ENCODE results near the gene EIF4E1B. TPM values are rescaled to one million over a fixed set of nuclear protein-coding genes. Genes with fewer than 3 reads are reported as not detected.
A peak's percentile ranks its signal among the peaks of the same experiment; 100 is the strongest.
"Not testable (repeated sequence)": the region's sequence is repeated elsewhere in the genome, so short reads cannot be mapped to it uniquely, and the experiment has no call there.

Gene EIF4E1B
- total RNA-seq, 5 donors from 2014 or later (not counting 1 experiment from before 2014, with no cell fraction given), result not detected

DNA sequence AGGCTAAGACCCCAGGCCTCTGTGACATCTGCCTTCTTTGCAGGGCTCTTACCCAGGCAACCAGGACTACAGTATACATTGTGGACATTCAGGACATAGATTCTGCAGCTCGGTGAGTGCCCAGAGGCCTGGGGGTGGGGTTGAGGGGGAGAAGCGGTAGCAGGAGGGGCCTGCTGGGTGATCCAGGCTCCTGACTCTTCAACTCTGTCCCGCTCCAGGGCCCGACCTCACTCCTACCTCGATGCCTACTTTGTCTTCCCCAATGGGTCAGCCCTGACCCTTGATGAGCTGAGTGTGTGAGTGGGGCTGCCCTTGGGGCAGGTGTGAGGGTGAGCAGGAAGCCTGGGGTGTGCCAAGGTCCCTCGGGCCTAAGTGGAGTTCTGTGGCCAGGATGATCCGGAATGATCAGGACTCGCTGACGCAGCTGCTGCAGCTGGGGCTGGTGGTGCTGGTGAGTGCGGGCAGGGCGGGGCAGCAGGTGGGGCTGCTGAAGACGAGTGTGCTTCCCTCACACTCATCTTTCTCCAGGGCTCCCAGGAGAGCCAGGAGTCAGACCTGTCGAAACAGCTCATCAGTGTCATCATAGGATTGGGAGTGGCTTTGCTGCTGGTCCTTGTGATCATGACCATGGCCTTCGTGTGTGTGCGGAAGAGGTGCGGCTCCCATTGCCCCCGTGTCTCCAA is 40.3 kb upstream of the EIF4E1B start:
- Mint-ChIP-seq H3K4me3 (no peak overlapping the region), H3K36me3 (no peaks in the 10 kb centered on the region), H3K27ac (no peak overlapping the region), H3K27me3 (no peaks in the 10 kb centered on the region), H3K9me3 (peaks cover 0 to 4% (median 0%) of the 10 kb centered on the region in 3 donors), H3K4me1 (no peaks in the 10 kb centered on the region)
- POLR2A ChIA-PET, result no interaction called here
- H3K9me3 ChIP-seq, result no peaks in the 10 kb centered on the region
- no peak overlapping the region for H3K4me3 ChIP-seq (ENCODE audit: control insufficient read depth in 1 of 2, extremely low read depth in 1 of 2, low read length in 1 of 2)
- no peaks in the 10 kb centered on the region for H3K36me3 ChIP-seq (ENCODE audit: control insufficient read depth in 2 of 2, extremely low read depth in 1 of 2, insufficient read depth in 1 of 2, low read length in 1 of 2)
- CTCF ChIA-PET, result interaction anchor here in 1 of 2 donors (0.6 kb wide), 2 partner anchors 22 to 1034 kb away, joined by 3 to 4 read pairs; no protein-coding TSS in a partner anchor
- H3K27ac ChIP-seq (ENCODE audit: low read length), result no peak overlapping the region
- peaks cover 0 to 13% of the 10 kb centered on the region in 2 experiments for H3K27me3 ChIP-seq (replicated peaks in 1 of 2; ENCODE audit: control insufficient read depth in 2 of 2, extremely low read depth in 1 of 2, insufficient read depth in 2 of 2, low read length in 1 of 2)
- no peak for DNase-seq
- ATAC-seq (replicated peaks in 1 of 4), result no peak
- no peaks in the 10 kb centered on the region for H3K4me1 ChIP-seq (ENCODE audit: control insufficient read depth in 1 of 2, extremely low read depth in 1 of 2, insufficient read depth in 2 of 2, low read length in 2 of 2)
- WGBS (ENCODE audit: insufficient coverage), result 100% methylated on average over 1 of the region's 17 CpGs

- H3K4me1 Mint-ChIP-seq; H3K36me3 ChIP-seq (ENCODE audit: control insufficient read depth in 2 of 2, extremely low read depth in 1 of 2, insufficient read depth in 1 of 2, low read length in 1 of 2); ATAC-seq (replicated peaks in 1 of 4); H3K36me3 Mint-ChIP-seq; H3K27ac ChIP-seq (ENCODE audit: low read length); H3K9me3 Mint-ChIP-seq; H3K27ac Mint-ChIP-seq; H3K27me3 Mint-ChIP-seq; DNase-seq; H3K4me3 ChIP-seq (ENCODE audit: control insufficient read depth in 1 of 2, extremely low read depth in 1 of 2, low read length in 1 of 2); H3K9me3 ChIP-seq; POLR2A ChIA-PET; H3K4me3 Mint-ChIP-seq; CTCF ChIA-PET; H3K4me1 ChIP-seq (ENCODE audit: control insufficient read depth in 1 of 2, extremely low read depth in 1 of 2, insufficient read depth in 2 of 2, low read length in 2 of 2): not testable (repeated sequence)
- H3K27me3 ChIP-seq (replicated peaks in 1 of 2; ENCODE audit: control insufficient read depth in 2 of 2, extremely low read depth in 1 of 2, insufficient read depth in 2 of 2, low read length in 1 of 2), result peaks cover 0 to 16% of the 10 kb centered on the region in 2 experiments
- WGBS (ENCODE audit: insufficient coverage), result 59% methylated on average over 2 of the region's 2 CpGs
Measured at GRCh38 chr5:176591667-176592066, 38.8 kb upstream of the EIF4E1B start.

DNA sequence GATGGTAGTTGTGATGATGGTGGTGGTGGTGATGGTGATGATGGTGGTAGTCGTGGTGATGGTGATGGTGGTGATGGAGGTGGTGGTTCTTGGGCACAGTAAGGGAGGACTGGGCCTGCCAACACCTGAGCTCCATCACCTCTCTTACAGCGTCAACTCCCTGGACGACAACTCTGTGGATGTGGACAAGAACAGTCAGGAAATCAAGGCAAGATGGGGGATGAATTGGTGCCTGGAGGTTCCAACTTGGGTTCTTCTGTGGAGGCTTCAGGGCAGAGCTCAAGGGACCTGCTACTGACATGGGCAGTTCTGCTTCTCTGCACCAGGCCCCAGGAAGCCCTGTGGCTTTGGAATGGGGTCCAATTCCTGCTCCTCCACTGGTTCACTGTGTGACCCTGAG is 37.9 kb upstream of the EIF4E1B start:
- ChIA-PET POLR2A (no interaction called here), CTCF (no interaction called here)
- Mint-ChIP-seq H3K9me3 (no peaks in the 10 kb centered on the region), H3K27me3 (no peaks in the 10 kb centered on the region), H3K4me3 (no peak overlapping the region), H3K27ac (no peak overlapping the region), H3K4me1 (peaks cover 5 to 7% (median 5%) of the 10 kb centered on the region in 3 donors), H3K36me3 (no peaks in the 10 kb centered on the region)
- Histone ChIP-seq H3K36me3 (ENCODE audit: control insufficient read depth in 2 of 2, extremely low read depth in 1 of 2, insufficient read depth in 1 of 2, low read length in 1 of 2) (no peaks in the 10 kb centered on the region), H3K4me1 (ENCODE audit: control insufficient read depth in 1 of 2, extremely low read depth in 1 of 2, insufficient read depth in 2 of 2, low read length in 2 of 2) (peaks cover 0 to 12% of the 10 kb centered on the region in 2 experiments), H3K27ac (ENCODE audit: low read length) (no peak overlapping the region), H3K4me3 (ENCODE audit: control insufficient read depth in 1 of 2, extremely low read depth in 1 of 2, low read length in 1 of 2) (no peak overlapping the region), H3K9me3 (no peaks in the 10 kb centered on the region), H3K27me3 (replicated peaks in 1 of 2; ENCODE audit: control insufficient read depth in 2 of 2, extremely low read depth in 1 of 2, insufficient read depth in 2 of 2, low read length in 1 of 2) (peaks cover 0 to 16% of the 10 kb centered on the region in 2 experiments)
- DNase-seq (no peak), ATAC-seq (replicated peaks in 1 of 4) (no peak)
- 86% methylated on average over 1 of the region's 3 CpGs for WGBS (ENCODE audit: insufficient coverage)

DNA sequence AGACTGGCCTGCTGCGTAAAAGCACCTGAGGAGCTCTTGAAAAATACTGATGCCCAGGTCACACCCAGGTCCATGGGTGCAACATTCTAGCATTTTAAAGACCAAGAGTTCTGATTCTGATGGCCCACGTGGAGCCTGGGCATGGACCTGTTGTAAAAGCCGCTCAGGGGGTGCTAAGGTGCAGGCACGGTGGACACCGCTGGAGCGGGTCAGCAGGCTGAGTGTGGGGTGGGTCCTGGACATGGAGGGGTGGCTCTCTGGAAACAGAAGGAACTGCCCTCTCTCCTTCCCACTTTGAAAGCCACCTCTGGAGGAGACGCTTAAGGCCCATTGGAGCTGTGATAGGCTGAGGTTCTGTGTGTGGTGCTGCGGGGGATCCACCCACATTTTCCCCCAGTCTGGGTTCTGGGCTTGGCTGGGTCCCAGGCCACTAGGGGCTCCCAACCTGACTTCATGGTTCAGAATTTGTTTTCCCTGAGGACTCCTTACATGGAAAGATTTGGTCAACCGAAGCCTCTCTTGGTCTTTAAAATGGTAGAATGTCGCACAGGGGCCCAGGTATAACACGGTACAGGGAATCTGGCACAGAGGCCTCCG is 37.1 kb upstream of the EIF4E1B start:
- Histone ChIP-seq H3K4me3 (ENCODE audit: control insufficient read depth in 1 of 2, extremely low read depth in 1 of 2, low read length in 1 of 2) (no peak overlapping the region), H3K9me3 (no peaks in the 10 kb centered on the region), H3K4me1 (ENCODE audit: control insufficient read depth in 1 of 2, extremely low read depth in 1 of 2, insufficient read depth in 2 of 2, low read length in 2 of 2) (peaks cover 0 to 13% of the 10 kb centered on the region in 2 experiments), H3K27me3 (replicated peaks in 1 of 2; ENCODE audit: control insufficient read depth in 2 of 2, extremely low read depth in 1 of 2, insufficient read depth in 2 of 2, low read length in 1 of 2) (peaks cover 2 to 16% of the 10 kb centered on the region in 2 experiments), H3K36me3 (ENCODE audit: control insufficient read depth in 2 of 2, extremely low read depth in 1 of 2, insufficient read depth in 1 of 2, low read length in 1 of 2) (no peaks in the 10 kb centered on the region), H3K27ac (ENCODE audit: low read length) (no peak overlapping the region)
- CTCF ChIA-PET, result no interaction called here
- Mint-ChIP-seq H3K9me3 (no peaks in the 10 kb centered on the region), H3K4me1 (peaks cover 5 to 7% (median 5%) of the 10 kb centered on the region in 3 donors), H3K27me3 (no peaks in the 10 kb centered on the region), H3K4me3 (no peak overlapping the region), H3K27ac (no peak overlapping the region), H3K36me3 (no peaks in the 10 kb centered on the region)
- ATAC-seq (replicated peaks in 1 of 4), result no peak
- 91% methylated on average over 10 of the region's 12 CpGs for WGBS (ENCODE audit: insufficient coverage)
- POLR2A ChIA-PET, result no interaction called here
- DNase-seq, result no peak

DNA sequence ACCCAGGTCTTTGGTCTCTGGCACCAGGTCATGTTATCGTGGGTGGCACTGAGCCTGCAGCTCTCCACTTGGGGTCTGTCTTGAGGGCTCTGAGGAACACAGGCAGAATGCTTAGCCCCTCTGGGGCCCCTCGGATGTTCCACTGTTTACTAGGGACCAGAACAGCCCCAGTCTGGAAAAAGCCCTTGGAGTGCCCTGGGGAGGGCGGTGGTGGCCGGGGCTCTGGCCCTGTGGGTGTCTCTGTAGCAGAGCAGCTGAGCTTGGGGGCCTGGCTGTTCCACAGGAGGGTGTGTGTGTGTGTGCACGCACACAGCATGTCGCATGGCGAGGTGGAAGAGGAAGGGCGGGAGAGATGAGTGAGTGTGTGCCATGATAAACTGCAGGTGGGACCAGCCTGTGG is 35.9 kb upstream of the EIF4E1B start:
- CTCF ChIA-PET, result no interaction called here
- POLR2A ChIA-PET, result no interaction called here

GRCh38 chr5:176595386-176595943 is 35.0 kb upstream of the EIF4E1B start:
- peaks cover 5 to 7% (median 5%) of the 10 kb centered on the region in 3 donors for H3K4me1 Mint-ChIP-seq
- H3K27me3 Mint-ChIP-seq, result peaks cover 0 to 3% of the 10 kb centered on the region in 2 donors
- H3K9me3 Mint-ChIP-seq, result no peaks in the 10 kb centered on the region
- Histone ChIP-seq H3K36me3 (ENCODE audit: control insufficient read depth in 2 of 2, extremely low read depth in 1 of 2, insufficient read depth in 1 of 2, low read length in 1 of 2) (no peaks in the 10 kb centered on the region), H3K27me3 (replicated peaks in 1 of 2; ENCODE audit: control insufficient read depth in 2 of 2, extremely low read depth in 1 of 2, insufficient read depth in 2 of 2, low read length in 1 of 2) (peaks cover 2 to 16% of the 10 kb centered on the region in 2 experiments), H3K27ac (ENCODE audit: low read length) (no peak overlapping the region), H3K9me3 (no peaks in the 10 kb centered on the region), H3K4me1 (ENCODE audit: control insufficient read depth in 1 of 2, extremely low read depth in 1 of 2, insufficient read depth in 2 of 2, low read length in 2 of 2) (peaks cover 0 to 13% of the 10 kb centered on the region in 2 experiments), H3K4me3 (ENCODE audit: control insufficient read depth in 1 of 2, extremely low read depth in 1 of 2, low read length in 1 of 2) (no peak overlapping the region)
- H3K27ac Mint-ChIP-seq, result no peak overlapping the region
- H3K4me3 Mint-ChIP-seq, result peak overlapping the region in 2 of 3 donors; percentile 37 to 74
- 86% methylated on average over 6 of the region's 11 CpGs for WGBS (ENCODE audit: insufficient coverage)
- DNase-seq, result no peak
- ChIA-PET POLR2A (no interaction called here), CTCF (interaction anchor here in 1 of 2 donors (1.3 kb wide), 1 partner anchor 148 kb away, joined by 3 read pairs; no protein-coding TSS in a partner anchor)
- no peak for ATAC-seq (replicated peaks in 1 of 4)
- H3K36me3 Mint-ChIP-seq, result no peaks in the 10 kb centered on the region

More for the DNA sequence above, 35.9 kb upstream of the EIF4E1B start:
- Histone ChIP-seq H3K27me3 (replicated peaks in 1 of 2; ENCODE audit: control insufficient read depth in 2 of 2, extremely low read depth in 1 of 2, insufficient read depth in 2 of 2, low read length in 1 of 2) (peaks cover 2 to 16% of the 10 kb centered on the region in 2 experiments), H3K4me1 (ENCODE audit: control insufficient read depth in 1 of 2, extremely low read depth in 1 of 2, insufficient read depth in 2 of 2, low read length in 2 of 2) (peaks cover 0 to 13% of the 10 kb centered on the region in 2 experiments), H3K36me3 (ENCODE audit: control insufficient read depth in 2 of 2, extremely low read depth in 1 of 2, insufficient read depth in 1 of 2, low read length in 1 of 2) (no peaks in the 10 kb centered on the region), H3K27ac (ENCODE audit: low read length) (no peak overlapping the region), H3K9me3 (no peaks in the 10 kb centered on the region), H3K4me3 (ENCODE audit: control insufficient read depth in 1 of 2, extremely low read depth in 1 of 2, low read length in 1 of 2) (no peak overlapping the region)
- DNase-seq (no peak), ATAC-seq (replicated peaks in 1 of 4) (no peak)
- Mint-ChIP-seq H3K9me3 (no peaks in the 10 kb centered on the region), H3K4me1 (peaks cover 5 to 7% (median 5%) of the 10 kb centered on the region in 3 donors), H3K27ac (no peak overlapping the region), H3K4me3 (no peak overlapping the region), H3K36me3 (no peaks in the 10 kb centered on the region), H3K27me3 (peaks cover 0 to 3% of the 10 kb centered on the region in 2 donors)
- 90% methylated on average over 8 of the region's 8 CpGs for WGBS (ENCODE audit: insufficient coverage)

Measured in T-cell (primary cell).